Osteocyte (in vitro differentiated cells): ENCODE results near the gene MYBPH. TPM values are rescaled to one million over a fixed set of nuclear protein-coding genes. Genes with fewer than 3 reads are reported as not detected.
A peak's percentile ranks its signal among the peaks of the same experiment; 100 is the strongest.

Experiments used
- DNase-seq: peaks from one replicate; pipeline ENCODE4 v3.0.0; 2021; ENCODE audit warnings: mixed read lengths; ENCODE audit not compliant: unreplicated experiment; ENCODE audit errors: extremely low spot score
- H3K27ac Mint-ChIP-seq: one replicate; pipeline ENCODE4 v1.8.0; 2021; ENCODE audit warnings: mild to moderate bottlenecking, mixed read lengths; ENCODE audit not compliant: unreplicated experiment
- H3K27me3 Mint-ChIP-seq: one replicate; pipeline ENCODE4 v1.8.0; 2021; ENCODE audit warnings: mixed read lengths; ENCODE audit not compliant: unreplicated experiment
- H3K36me3 Mint-ChIP-seq: one replicate; pipeline ENCODE4 v1.8.0; 2021; ENCODE audit warnings: mixed read lengths; ENCODE audit not compliant: unreplicated experiment
- H3K4me1 Mint-ChIP-seq: one replicate; pipeline ENCODE4 v1.8.0; 2021; ENCODE audit warnings: mixed read lengths; ENCODE audit not compliant: unreplicated experiment
- H3K4me3 Mint-ChIP-seq: one replicate; pipeline ENCODE4 v1.8.0; 2021; ENCODE audit warnings: mild to moderate bottlenecking, moderate library complexity, mixed read lengths; ENCODE audit not compliant: unreplicated experiment
- H3K9me3 Mint-ChIP-seq: one replicate; pipeline ENCODE4 v1.8.0; 2021; ENCODE audit warnings: mixed read lengths; ENCODE audit not compliant: unreplicated experiment
- total RNA-seq: library from RNA; stranded (reverse); gene quantifications from 2 replicates; pipeline ENCODE4 v1.2.1, GENCODE V29; 2021
- TF ChIP-seq, protein P1 (sequence below): fragments of 200-600 bp; sonication (generic); IDR thresholded peaks from 2 replicates; pipeline ENCODE4 v1.5.0; 2021; ENCODE audit warnings: antibody characterized with exemption, mild to moderate bottlenecking, moderate library complexity

The MYBPH gene
- total RNA-seq, 1 donor from 2014 or later: not detected

DNA sequence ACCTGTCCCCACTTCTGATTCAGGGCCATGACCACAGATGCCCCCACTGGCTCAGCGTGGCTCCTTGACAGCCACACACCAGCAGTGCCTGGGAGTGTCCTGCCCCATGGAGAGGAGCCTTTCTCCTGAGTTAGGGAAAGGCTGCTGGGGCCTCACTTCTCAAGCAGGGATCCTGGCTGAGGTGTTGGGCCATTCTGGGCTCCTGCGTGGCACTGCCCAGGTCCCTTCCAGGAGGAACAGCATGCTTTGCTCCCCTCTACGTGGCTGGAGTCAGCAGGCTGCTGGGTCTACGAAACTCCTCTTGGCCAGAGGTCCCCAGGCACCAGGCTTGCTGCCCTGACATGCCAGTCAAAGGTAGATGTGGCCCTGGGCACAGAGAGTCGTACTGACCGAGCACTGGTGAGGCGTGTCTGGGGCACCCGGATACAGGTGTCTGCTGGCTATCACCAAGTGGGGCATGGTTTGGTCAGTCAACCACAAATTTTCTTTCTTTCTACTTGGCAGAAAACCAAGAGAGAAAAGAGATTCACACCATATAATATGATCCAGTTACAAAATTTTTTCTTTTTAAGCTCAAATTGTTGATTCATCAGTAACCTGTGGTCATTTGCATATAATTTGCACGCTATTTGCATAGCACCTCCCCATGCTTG, 44.0 kb downstream of the MYBPH start:
- no peak overlapping the region for H3K27ac Mint-ChIP-seq
- no peak overlapping the region for H3K4me3 Mint-ChIP-seq
- peaks cover 22% of the 10 kb centered on the region for H3K4me1 Mint-ChIP-seq
- peaks cover 17% of the 10 kb centered on the region for H3K27me3 Mint-ChIP-seq
- TF ChIP-seq, protein P1, sequence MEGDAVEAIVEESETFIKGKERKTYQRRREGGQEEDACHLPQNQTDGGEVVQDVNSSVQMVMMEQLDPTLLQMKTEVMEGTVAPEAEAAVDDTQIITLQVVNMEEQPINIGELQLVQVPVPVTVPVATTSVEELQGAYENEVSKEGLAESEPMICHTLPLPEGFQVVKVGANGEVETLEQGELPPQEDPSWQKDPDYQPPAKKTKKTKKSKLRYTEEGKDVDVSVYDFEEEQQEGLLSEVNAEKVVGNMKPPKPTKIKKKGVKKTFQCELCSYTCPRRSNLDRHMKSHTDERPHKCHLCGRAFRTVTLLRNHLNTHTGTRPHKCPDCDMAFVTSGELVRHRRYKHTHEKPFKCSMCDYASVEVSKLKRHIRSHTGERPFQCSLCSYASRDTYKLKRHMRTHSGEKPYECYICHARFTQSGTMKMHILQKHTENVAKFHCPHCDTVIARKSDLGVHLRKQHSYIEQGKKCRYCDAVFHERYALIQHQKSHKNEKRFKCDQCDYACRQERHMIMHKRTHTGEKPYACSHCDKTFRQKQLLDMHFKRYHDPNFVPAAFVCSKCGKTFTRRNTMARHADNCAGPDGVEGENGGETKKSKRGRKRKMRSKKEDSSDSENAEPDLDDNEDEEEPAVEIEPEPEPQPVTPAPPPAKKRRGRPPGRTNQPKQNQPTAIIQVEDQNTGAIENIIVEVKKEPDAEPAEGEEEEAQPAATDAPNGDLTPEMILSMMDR: no peak
- no peaks in the 10 kb centered on the region for H3K36me3 Mint-ChIP-seq
- H3K9me3 Mint-ChIP-seq: no peaks in the 10 kb centered on the region
- no peak for DNase-seq

DNA sequence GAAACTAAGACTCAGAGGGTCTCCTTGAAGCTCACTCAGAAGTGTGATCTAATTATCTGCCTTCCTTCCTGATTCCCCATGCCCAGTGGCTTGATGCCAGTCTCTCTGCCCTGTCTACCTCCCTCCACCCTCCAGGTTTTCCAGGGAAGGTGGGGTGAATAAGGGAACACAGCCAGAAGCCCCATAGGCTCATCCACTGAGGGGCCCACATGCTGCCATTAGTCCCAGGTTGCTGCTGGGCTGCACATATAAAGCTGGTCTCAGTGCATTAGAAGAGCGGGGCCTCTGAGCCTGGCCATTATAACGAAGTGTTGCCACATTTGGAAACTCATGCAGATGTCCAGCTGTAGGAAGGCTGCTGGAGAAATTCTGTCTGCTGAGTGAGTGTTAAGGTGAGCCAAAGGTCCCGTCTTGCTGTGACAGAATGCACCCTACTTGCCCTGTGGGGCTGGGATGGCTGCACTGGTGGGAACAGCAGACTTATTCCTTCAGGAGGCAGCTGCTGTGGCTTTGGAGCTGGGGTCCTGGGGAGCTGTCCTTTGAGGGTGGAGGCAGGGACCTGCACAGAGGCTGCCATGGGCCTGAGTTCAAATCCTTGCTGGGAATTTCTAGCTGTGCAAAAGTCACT, 45.2 kb downstream of the MYBPH start:
- no peak for DNase-seq
- Mint-ChIP-seq H3K4me3 (no peak overlapping the region), H3K27me3 (peaks cover 18% of the 10 kb centered on the region), H3K27ac (no peak overlapping the region), H3K4me1 (peaks cover 23% of the 10 kb centered on the region), H3K36me3 (no peaks in the 10 kb centered on the region), H3K9me3 (no peaks in the 10 kb centered on the region)
- TF ChIP-seq, protein P1: no peak

DNA sequence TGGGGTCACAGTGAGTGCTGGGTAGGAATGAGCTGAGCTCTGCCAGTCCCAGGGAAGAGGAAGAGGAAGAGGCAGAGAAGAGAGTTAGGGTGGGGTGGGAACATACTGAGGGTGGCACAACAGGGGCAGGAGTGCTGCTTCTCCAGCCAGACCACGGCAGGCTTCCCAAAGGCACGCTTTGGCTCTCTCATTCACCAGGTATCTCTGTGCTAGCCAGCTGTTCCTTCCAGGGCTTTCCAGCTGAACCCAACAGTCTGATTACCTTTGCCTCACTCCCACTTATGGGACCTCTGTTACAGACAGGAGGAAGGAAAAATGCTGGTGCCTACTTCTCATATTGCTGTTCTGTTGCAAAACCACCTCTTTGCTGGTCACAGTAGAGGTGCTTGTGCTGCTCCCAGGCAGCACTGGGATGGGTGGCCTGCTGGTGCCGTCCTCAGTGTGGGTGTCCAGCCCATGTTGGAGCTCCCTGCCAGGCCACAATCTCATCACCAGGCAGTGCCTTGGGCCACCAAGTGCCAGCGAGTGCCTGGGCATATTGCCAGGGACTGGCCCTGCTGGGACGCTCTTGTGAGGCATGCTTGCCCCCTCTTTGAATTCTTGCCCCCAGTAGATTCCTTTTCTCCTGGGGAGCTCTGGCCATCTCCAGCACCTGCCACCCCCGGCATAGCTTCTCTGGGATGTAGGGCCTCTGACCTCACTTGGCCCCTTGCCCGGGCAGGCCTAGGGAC, 46.0 kb downstream of the MYBPH start:
- TF ChIP-seq, protein P1: no peak
- peaks cover 23% of the 10 kb centered on the region for H3K4me1 Mint-ChIP-seq
- H3K27me3 Mint-ChIP-seq: peaks cover 25% of the 10 kb centered on the region
- peak overlapping the region; percentile 40 for H3K27ac Mint-ChIP-seq
- H3K36me3 Mint-ChIP-seq: no peaks in the 10 kb centered on the region
- no peak for DNase-seq
- no peaks in the 10 kb centered on the region for H3K9me3 Mint-ChIP-seq
- no peak overlapping the region for H3K4me3 Mint-ChIP-seq

DNA sequence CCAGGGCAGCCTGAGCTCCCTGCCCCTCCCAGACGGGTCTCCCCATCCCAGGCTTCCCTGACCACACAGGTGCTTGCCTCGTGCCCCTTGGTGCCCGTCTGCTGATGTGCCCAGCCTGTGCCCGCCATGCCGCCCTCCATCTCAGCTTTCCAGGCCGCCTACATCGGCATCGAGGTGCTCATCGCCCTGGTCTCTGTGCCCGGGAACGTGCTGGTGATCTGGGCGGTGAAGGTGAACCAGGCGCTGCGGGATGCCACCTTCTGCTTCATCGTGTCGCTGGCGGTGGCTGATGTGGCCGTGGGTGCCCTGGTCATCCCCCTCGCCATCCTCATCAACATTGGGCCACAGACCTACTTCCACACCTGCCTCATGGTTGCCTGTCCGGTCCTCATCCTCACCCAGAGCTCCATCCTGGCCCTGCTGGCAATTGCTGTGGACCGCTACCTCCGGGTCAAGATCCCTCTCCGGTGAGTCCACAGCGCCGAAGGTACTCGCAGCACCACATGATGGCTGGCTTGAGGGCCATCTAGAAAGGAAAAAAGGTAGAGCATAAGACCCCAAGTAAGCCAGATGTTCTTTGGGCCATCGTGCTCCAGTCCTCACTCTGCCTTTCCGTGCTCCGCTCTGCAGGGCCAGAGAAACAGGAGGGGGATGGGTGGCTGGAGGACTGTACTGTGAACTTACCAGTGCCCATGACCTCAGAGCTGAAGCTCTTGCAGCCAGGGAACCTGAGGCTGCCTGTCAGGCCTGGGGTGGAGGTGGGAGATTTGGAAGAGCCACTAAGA, 46.7 kb downstream of the MYBPH start:
- H3K27me3 Mint-ChIP-seq: peaks cover 33% of the 10 kb centered on the region
- DNase-seq: peak; percentile 83
- TF ChIP-seq, protein P1: no peak
- peak overlapping the region; percentile 40 for H3K27ac Mint-ChIP-seq
- H3K36me3 Mint-ChIP-seq: no peaks in the 10 kb centered on the region
- no peak overlapping the region for H3K4me3 Mint-ChIP-seq
- no peaks in the 10 kb centered on the region for H3K9me3 Mint-ChIP-seq
- H3K4me1 Mint-ChIP-seq: peaks cover 23% of the 10 kb centered on the region
